ENCODE data around the gene ANKRD33B. TPM values are rescaled to one million over a fixed set of nuclear protein-coding genes. Genes with fewer than 3 reads are reported as not detected.

The ANKRD33B gene
- total RNA-seq, 1 donor from 2014 or later: 4.0 TPM

DNA sequence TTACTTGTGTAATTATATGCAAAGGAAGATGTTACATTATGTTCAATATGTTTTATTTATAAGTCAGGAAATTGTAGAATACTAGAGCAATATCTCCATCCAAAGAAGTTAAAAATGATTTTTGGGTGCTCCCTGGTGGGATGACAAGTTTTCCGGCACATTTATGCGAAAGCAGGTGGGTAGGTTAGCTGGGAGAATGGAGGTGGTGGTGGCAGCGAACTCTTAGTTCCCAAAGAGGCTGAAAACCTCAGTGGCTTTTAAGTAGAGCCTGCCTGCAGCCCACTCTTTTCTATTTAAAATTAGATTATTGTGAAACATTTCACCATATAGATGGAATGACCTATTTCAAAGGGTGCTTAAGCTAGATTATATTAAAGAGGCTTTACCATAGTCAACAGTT lies 51.8 kb downstream of the ANKRD33B start:
- H3K4me3 Mint-ChIP-seq (ENCODE audit: unreplicated experiment): no peak overlapping the region
- no peaks in the 10 kb centered on the region for H3K36me3 Mint-ChIP-seq (ENCODE audit: low read depth)
- H3K27ac Mint-ChIP-seq (ENCODE audit: unreplicated experiment): no peak overlapping the region
- TF ChIP-seq, protein P1, sequence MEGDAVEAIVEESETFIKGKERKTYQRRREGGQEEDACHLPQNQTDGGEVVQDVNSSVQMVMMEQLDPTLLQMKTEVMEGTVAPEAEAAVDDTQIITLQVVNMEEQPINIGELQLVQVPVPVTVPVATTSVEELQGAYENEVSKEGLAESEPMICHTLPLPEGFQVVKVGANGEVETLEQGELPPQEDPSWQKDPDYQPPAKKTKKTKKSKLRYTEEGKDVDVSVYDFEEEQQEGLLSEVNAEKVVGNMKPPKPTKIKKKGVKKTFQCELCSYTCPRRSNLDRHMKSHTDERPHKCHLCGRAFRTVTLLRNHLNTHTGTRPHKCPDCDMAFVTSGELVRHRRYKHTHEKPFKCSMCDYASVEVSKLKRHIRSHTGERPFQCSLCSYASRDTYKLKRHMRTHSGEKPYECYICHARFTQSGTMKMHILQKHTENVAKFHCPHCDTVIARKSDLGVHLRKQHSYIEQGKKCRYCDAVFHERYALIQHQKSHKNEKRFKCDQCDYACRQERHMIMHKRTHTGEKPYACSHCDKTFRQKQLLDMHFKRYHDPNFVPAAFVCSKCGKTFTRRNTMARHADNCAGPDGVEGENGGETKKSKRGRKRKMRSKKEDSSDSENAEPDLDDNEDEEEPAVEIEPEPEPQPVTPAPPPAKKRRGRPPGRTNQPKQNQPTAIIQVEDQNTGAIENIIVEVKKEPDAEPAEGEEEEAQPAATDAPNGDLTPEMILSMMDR (IDR thresholded peaks at IDR 0.05): no peak
- peaks cover 7% of the 10 kb centered on the region for H3K4me1 Mint-ChIP-seq (ENCODE audit: low read depth)
- no peak for DNase-seq (ENCODE audit: low spot score)
- H3K9me3 Mint-ChIP-seq (ENCODE audit: low read depth): peaks cover 2% of the 10 kb centered on the region
- no peaks in the 10 kb centered on the region for H3K27me3 Mint-ChIP-seq (ENCODE audit: low read depth)

DNA sequence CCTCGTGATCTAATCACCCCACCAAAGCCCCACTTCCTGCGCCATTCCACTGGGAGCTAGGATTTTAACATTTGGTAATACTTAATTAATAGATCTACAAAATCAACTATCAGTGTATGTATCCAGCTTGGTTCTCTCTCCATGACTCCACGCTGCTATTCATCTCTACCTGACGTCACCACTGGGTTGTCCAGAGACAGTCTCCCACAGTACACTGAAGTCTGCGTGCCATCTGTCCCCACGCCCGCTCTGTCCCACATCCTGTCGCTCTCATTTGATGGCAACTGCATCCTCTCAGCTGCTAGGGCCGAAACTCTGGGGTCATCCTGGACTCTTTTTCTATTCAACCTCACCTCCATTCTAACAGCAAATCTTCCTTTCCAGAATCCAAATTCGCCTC lies 53.2 kb downstream of the ANKRD33B start:
- Mint-ChIP-seq H3K9me3 (ENCODE audit: low read depth) (peaks cover 12% of the 10 kb centered on the region), H3K27me3 (ENCODE audit: low read depth) (no peaks in the 10 kb centered on the region), H3K4me1 (ENCODE audit: low read depth) (no peaks in the 10 kb centered on the region), H3K27ac (ENCODE audit: unreplicated experiment) (no peak overlapping the region), H3K4me3 (ENCODE audit: unreplicated experiment) (no peak overlapping the region), H3K36me3 (ENCODE audit: low read depth) (no peaks in the 10 kb centered on the region)
- DNase-seq (ENCODE audit: low spot score): no peak
- TF ChIP-seq, protein P1 (IDR thresholded peaks at IDR 0.05): no peak

DNA sequence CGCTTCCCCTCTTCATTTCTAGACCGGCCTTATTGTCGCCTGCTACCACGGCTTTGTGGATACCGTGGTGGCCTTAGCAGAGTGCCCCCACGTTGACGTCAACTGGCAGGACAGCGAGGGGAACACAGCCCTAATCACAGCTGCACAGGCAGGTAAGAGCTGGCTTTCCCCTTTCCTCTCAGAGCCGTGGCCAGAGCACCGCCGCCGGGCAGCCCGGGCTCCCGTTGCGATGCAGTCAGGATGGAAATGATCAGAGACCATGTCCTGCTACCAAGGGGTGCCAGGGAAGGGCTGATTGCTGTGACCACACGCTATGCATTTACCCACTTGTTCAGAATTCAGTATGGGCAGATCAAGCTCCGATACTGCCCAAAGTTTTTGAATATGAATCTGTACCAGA lies 54.4 kb downstream of the ANKRD33B start:
- Mint-ChIP-seq H3K27me3 (ENCODE audit: low read depth) (no peaks in the 10 kb centered on the region), H3K4me1 (ENCODE audit: low read depth) (no peaks in the 10 kb centered on the region), H3K9me3 (ENCODE audit: low read depth) (peaks cover 12% of the 10 kb centered on the region), H3K4me3 (ENCODE audit: unreplicated experiment) (no peak overlapping the region), H3K27ac (ENCODE audit: unreplicated experiment) (no peak overlapping the region), H3K36me3 (ENCODE audit: low read depth) (no peaks in the 10 kb centered on the region)
- TF ChIP-seq, protein P1 (IDR thresholded peaks at IDR 0.05): no peak
- no peak for DNase-seq (ENCODE audit: low spot score)

DNA sequence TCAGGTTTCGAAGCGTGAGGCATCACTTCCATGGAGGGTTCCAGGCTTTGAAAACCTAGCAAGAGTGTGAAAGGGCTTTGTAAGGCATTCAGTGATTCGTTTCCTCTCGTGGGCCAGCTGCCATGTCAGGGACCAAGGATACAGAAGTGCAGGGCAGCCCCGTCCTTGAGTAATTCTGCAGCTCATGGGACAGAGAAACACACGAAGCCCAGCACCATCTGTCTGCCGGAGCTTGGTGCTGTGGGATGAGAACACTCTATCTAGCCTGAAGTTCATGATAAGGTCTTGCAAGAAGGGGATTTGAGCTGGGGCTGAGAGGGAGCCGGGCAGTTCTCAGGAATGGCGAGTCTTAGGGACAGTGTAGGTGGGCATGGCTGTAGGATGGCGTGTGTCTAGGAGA lies 55.8 kb downstream of the ANKRD33B start:
- Mint-ChIP-seq H3K9me3 (ENCODE audit: low read depth) (peaks cover 12% of the 10 kb centered on the region), H3K4me1 (ENCODE audit: low read depth) (no peaks in the 10 kb centered on the region), H3K27ac (ENCODE audit: unreplicated experiment) (no peak overlapping the region), H3K27me3 (ENCODE audit: low read depth) (no peaks in the 10 kb centered on the region), H3K36me3 (ENCODE audit: low read depth) (peaks cover 2% of the 10 kb centered on the region), H3K4me3 (ENCODE audit: unreplicated experiment) (no peak overlapping the region)
- TF ChIP-seq, protein P1 (IDR thresholded peaks at IDR 0.05): no peak
- DNase-seq (ENCODE audit: low spot score): no peak

DNA sequence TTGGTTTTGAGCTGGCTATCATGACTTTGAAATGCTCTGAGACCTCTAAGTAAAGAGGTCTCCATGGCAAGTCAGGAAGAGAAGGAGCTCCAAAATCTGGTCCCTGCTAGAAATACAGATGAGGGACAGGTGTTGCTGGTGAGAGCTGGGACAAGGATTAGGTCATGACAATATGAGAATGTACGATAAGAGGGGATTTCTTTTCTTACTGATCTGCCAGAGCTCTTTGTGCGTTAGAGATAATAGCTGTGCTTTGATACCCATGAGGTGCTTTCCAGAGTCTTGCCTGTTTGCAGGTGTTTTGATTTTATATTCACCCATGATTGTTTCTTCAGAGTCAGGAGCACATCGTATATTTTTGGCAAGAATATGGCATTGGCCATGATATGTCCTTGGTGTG lies 56.5 kb downstream of the ANKRD33B start:
- no peaks in the 10 kb centered on the region for H3K27me3 Mint-ChIP-seq (ENCODE audit: low read depth)
- no peaks in the 10 kb centered on the region for H3K4me1 Mint-ChIP-seq (ENCODE audit: low read depth)
- H3K27ac Mint-ChIP-seq (ENCODE audit: unreplicated experiment): no peak overlapping the region
- H3K4me3 Mint-ChIP-seq (ENCODE audit: unreplicated experiment): no peak overlapping the region
- H3K36me3 Mint-ChIP-seq (ENCODE audit: low read depth): peaks cover 2% of the 10 kb centered on the region
- no peak for DNase-seq (ENCODE audit: low spot score)
- peaks cover 12% of the 10 kb centered on the region for H3K9me3 Mint-ChIP-seq (ENCODE audit: low read depth)
- TF ChIP-seq, protein P1 (IDR thresholded peaks at IDR 0.05): no peak

Measured in chondrocyte (in vitro differentiated cells).